Natural killer cell (primary cell): ENCODE results near the gene SEL1L. TPM values are rescaled to one million over a fixed set of nuclear protein-coding genes. Genes with fewer than 3 reads are reported as not detected.
A peak's percentile ranks its signal among the peaks of the same experiment; 100 is the strongest.

Experiments used
- ATAC-seq, 3 donors: fragments of 150-1000 bp in 2 of 3; fragments of 200-7000 bp in 1 of 3; cut with Tn5 transposase; 1 replicate in 1 of 3; 2 replicates in 2 of 3; pipeline ENCODE4 v1.10.0; 2021; ENCODE audit warnings: mild to moderate bottlenecking in 2 of 3, moderate library complexity in 2 of 3
- DNase-seq, 2 donors: peaks; one replicate each; pipeline versions ENCODE4 v3.0.0 to v3.0.0-alpha.2; 2013 to 2021; ENCODE audit warnings: mixed read lengths in 1 of 2
- H3K27ac ChIP-seq: one replicate; pipeline ENCODE4 v1.5.1; 2013; ENCODE audit warnings: mild to moderate bottlenecking, low read length
- H3K27me3 ChIP-seq: one replicate; pipeline ENCODE4 v1.6.1; 2013; ENCODE audit warnings: low read length; ENCODE audit not compliant: control insufficient read depth, insufficient read depth
- H3K36me3 ChIP-seq: one replicate; pipeline ENCODE4 v1.6.1; 2013; ENCODE audit warnings: low read length; ENCODE audit not compliant: control insufficient read depth, insufficient read depth
- H3K4me1 ChIP-seq: one replicate; pipeline ENCODE4 v1.6.1; 2013; ENCODE audit warnings: low read length; ENCODE audit not compliant: control insufficient read depth, insufficient read depth
- H3K4me3 ChIP-seq: one replicate; pipeline ENCODE4 v1.5.1; 2013; ENCODE audit warnings: low read length
- H3K9me3 ChIP-seq: one replicate; pipeline ENCODE4 v1.6.1; 2013; ENCODE audit warnings: low read length; ENCODE audit not compliant: control insufficient read depth, insufficient read depth
- H3K27ac Mint-ChIP-seq, 2 donors: one replicate each; pipeline ENCODE4 v1.8.0; 2022; ENCODE audit warnings: mild to moderate bottlenecking in 2 of 2, mixed read lengths in 2 of 2, moderate library complexity in 1 of 2
- H3K27me3 Mint-ChIP-seq, 2 donors: one replicate each; pipeline ENCODE4 v1.8.0; 2022; ENCODE audit warnings: low read depth in 2 of 2, mixed read lengths in 2 of 2
- H3K36me3 Mint-ChIP-seq: one replicate; pipeline ENCODE4 v1.8.0; 2022; ENCODE audit warnings: mixed read lengths
- H3K4me1 Mint-ChIP-seq, 2 donors: one replicate each; pipeline ENCODE4 v1.8.0; 2022; ENCODE audit warnings: mixed read lengths in 2 of 2
- H3K4me3 Mint-ChIP-seq: one replicate; pipeline ENCODE4 v1.8.0; 2022; ENCODE audit warnings: mild to moderate bottlenecking, moderate library complexity, mixed read lengths
- H3K9me3 Mint-ChIP-seq, 2 donors: one replicate each; pipeline ENCODE4 v1.8.0; 2022; ENCODE audit warnings: mixed read lengths in 2 of 2
- WGBS: methylation state at CpG from one replicate; pipeline ENCODE4 v1.1.7; 2013; ENCODE audit warnings: missing lambda C conversion rate; ENCODE audit not compliant: insufficient coverage; 5-methylcytosine and 5-hydroxymethylcytosine counted together
- intact Hi-C: fragments of 100-400 bp; cut with micrococcal nuclease; formaldehyde crosslinking; loops from one replicate; pipeline ENCODE4 v1.14.2; 2022
- total RNA-seq, 4 donors: library from RNA; stranded (reverse); fragments of 120-200 nt in 1 of 4; gene quantifications; one replicate each; pipeline versions ENCODE4 v1.2.3 to v1.2.4, GENCODE V29; 2013 to 2022
- TF ChIP-seq, protein P1 (sequence below): fragments of 200-600 bp; IDR thresholded peaks from one replicate; pipeline ENCODE4 v1.8.0; 2022; ENCODE audit warnings: antibody characterized with exemption

The SEL1L gene
- total RNA-seq, 3 donors from 2014 or later (not counting 1 experiment from before 2014, with no cell fraction given): 55.0 to 93.0 (median 77.0) TPM

DNA sequence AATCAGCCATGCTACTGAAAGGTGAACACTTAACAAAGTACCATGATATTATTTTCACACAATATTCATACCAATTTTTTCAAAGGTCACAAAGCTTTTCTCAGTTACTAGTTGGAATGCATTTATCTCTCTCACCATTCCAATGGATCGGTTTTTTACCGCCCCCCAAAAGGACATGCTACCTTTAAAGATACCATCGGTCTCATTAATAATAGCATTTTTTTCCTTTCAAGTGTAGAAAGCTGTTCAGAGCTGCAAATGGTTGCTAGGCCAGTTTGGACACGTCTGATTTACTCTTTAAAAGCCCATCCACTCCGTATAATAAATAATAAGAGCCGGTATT is 98.6 kb downstream of the SEL1L start:
- peaks cover 28% of the 10 kb centered on the region for H3K27me3 ChIP-seq
- peaks cover 51 to 57% of the 10 kb centered on the region in 2 donors for H3K27me3 Mint-ChIP-seq
- no peak overlapping the region for H3K27ac Mint-ChIP-seq
- H3K27ac ChIP-seq: no peak overlapping the region
- ATAC-seq (no peak), DNase-seq (no peak)
- intact Hi-C loops: no loop called here
- peaks cover 15% of the 10 kb centered on the region for H3K4me1 ChIP-seq
- H3K9me3 Mint-ChIP-seq: no peaks in the 10 kb centered on the region
- TF ChIP-seq, protein P1, sequence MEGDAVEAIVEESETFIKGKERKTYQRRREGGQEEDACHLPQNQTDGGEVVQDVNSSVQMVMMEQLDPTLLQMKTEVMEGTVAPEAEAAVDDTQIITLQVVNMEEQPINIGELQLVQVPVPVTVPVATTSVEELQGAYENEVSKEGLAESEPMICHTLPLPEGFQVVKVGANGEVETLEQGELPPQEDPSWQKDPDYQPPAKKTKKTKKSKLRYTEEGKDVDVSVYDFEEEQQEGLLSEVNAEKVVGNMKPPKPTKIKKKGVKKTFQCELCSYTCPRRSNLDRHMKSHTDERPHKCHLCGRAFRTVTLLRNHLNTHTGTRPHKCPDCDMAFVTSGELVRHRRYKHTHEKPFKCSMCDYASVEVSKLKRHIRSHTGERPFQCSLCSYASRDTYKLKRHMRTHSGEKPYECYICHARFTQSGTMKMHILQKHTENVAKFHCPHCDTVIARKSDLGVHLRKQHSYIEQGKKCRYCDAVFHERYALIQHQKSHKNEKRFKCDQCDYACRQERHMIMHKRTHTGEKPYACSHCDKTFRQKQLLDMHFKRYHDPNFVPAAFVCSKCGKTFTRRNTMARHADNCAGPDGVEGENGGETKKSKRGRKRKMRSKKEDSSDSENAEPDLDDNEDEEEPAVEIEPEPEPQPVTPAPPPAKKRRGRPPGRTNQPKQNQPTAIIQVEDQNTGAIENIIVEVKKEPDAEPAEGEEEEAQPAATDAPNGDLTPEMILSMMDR: no peak
- 27% methylated on average over 6 of the region's 6 CpGs for WGBS
- no peaks in the 10 kb centered on the region for H3K36me3 Mint-ChIP-seq
- peak overlapping the region; percentile 84 for H3K4me3 Mint-ChIP-seq
- peaks cover 11 to 17% of the 10 kb centered on the region in 2 donors for H3K4me1 Mint-ChIP-seq
- no peak overlapping the region for H3K4me3 ChIP-seq
- H3K36me3 ChIP-seq: no peaks in the 10 kb centered on the region
- no peaks in the 10 kb centered on the region for H3K9me3 ChIP-seq

GRCh38 chr14:81434230-81434629 is 99.4 kb downstream of the SEL1L start:
- intact Hi-C loops: no loop called here
- H3K27me3 ChIP-seq: peaks cover 28% of the 10 kb centered on the region

GRCh38 chr14:81433378-81433777 is 100.3 kb downstream of the SEL1L start:
- 63% methylated on average over 2 of the region's 2 CpGs for WGBS
- H3K27me3 ChIP-seq: peaks cover 28% of the 10 kb centered on the region
- intact Hi-C loops: no loop called here
- no peak overlapping the region for H3K4me3 ChIP-seq
- DNase-seq: no peak
- H3K27ac ChIP-seq: no peak overlapping the region
- peaks cover 15% of the 10 kb centered on the region for H3K4me1 ChIP-seq
- no peaks in the 10 kb centered on the region for H3K36me3 ChIP-seq
- no peak for ATAC-seq
- Mint-ChIP-seq H3K27ac (no peak overlapping the region), H3K27me3 (peaks cover 47 to 55% of the 10 kb centered on the region in 2 donors), H3K36me3 (no peaks in the 10 kb centered on the region), H3K9me3 (no peaks in the 10 kb centered on the region), H3K4me3 (no peak overlapping the region), H3K4me1 (peaks cover 11 to 17% of the 10 kb centered on the region in 2 donors)
- no peaks in the 10 kb centered on the region for H3K9me3 ChIP-seq
- TF ChIP-seq, protein P1: no peak

More at GRCh38 chr14:81434230-81434629, 99.4 kb downstream of the SEL1L start:
- 79% methylated on average over 4 of the region's 4 CpGs for WGBS
- Mint-ChIP-seq H3K27ac (no peak overlapping the region), H3K36me3 (no peaks in the 10 kb centered on the region), H3K9me3 (no peaks in the 10 kb centered on the region), H3K27me3 (peaks cover 53 to 55% of the 10 kb centered on the region in 2 donors), H3K4me1 (peaks cover 11 to 17% of the 10 kb centered on the region in 2 donors), H3K4me3 (peak overlapping the region; percentile 30)
- H3K36me3 ChIP-seq: no peaks in the 10 kb centered on the region
- H3K4me1 ChIP-seq: peaks cover 15% of the 10 kb centered on the region
- no peak overlapping the region for H3K4me3 ChIP-seq
- TF ChIP-seq, protein P1: no peak
- no peak overlapping the region for H3K27ac ChIP-seq
- DNase-seq: no peak
- no peaks in the 10 kb centered on the region for H3K9me3 ChIP-seq
- no peak for ATAC-seq

DNA sequence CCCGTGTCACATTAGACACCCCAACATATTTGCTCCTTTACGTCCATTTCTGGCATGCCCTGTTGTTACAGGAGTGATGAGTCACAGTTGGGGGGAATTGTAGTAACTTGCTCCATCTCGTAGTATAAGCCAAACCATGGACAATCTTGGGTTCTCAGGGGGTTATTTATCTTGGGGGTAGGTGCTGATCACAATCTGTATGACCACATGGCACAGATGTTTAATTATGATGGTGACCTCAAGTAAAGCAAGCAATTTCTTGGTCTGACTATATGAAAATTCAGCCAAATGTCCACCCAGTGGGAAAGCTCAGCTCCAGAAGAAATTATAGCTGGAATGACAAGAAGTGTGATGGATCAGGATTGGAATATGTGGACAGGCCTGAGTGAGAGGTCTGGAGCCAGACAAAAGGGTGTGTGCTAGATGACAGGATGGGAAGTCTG is 101.4 kb downstream of the SEL1L start:
- 53% methylated on average over 3 of the region's 3 CpGs for WGBS
- peaks cover 11 to 15% of the 10 kb centered on the region in 2 donors for H3K4me1 Mint-ChIP-seq
- peaks cover 50 to 52% of the 10 kb centered on the region in 2 donors for H3K27me3 Mint-ChIP-seq
- Histone ChIP-seq H3K9me3 (no peaks in the 10 kb centered on the region), H3K4me1 (peaks cover 15% of the 10 kb centered on the region), H3K27ac (no peak overlapping the region), H3K27me3 (peaks cover 24% of the 10 kb centered on the region), H3K4me3 (no peak overlapping the region), H3K36me3 (no peaks in the 10 kb centered on the region)
- TF ChIP-seq, protein P1: no peak
- no peaks in the 10 kb centered on the region for H3K9me3 Mint-ChIP-seq
- no peak for ATAC-seq
- no peak overlapping the region for H3K4me3 Mint-ChIP-seq
- no peak for DNase-seq
- H3K27ac Mint-ChIP-seq: no peak overlapping the region
- intact Hi-C loops: no loop called here
- H3K36me3 Mint-ChIP-seq: no peaks in the 10 kb centered on the region
